Inferior parietal cortex (tissue), 1 donor: ENCODE measurements around the gene CCDC38.
A peak's percentile ranks its signal among the peaks of the same experiment; 100 is the strongest.

Experiments used
- DNase-seq: peaks from one replicate; pipeline ENCODE4 v3.0.0-alpha.2; 2016; ENCODE audit errors: extremely low spot score

CCDC38 gene

DNA sequence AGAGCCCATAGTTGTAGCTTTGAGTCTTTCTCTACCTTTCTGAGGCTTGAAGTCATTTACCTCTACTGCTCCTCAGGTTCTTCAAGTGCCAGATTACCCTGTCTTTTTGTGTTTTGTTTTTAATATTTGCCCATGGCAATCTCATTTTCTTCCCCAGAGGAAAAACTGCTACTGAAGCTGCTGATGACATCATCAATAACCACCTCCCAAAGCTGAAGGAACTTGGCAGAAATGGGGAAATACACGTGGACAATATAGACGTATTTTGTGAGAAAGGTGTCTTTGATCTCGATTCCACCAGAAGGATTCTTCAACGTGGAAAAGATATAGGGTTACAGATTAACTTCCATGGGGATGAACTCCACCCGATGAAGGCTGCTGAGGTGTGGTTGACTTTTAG, 17.8 kb upstream of the CCDC38 start:
- no peak for DNase-seq

GRCh38 chr12:95959107-95959506, 16.7 kb upstream of the CCDC38 start:
- no peak for DNase-seq

- no peak for DNase-seq
Measured at GRCh38 chr12:95956557-95957145, 14.2 kb upstream of the CCDC38 start.

DNA sequence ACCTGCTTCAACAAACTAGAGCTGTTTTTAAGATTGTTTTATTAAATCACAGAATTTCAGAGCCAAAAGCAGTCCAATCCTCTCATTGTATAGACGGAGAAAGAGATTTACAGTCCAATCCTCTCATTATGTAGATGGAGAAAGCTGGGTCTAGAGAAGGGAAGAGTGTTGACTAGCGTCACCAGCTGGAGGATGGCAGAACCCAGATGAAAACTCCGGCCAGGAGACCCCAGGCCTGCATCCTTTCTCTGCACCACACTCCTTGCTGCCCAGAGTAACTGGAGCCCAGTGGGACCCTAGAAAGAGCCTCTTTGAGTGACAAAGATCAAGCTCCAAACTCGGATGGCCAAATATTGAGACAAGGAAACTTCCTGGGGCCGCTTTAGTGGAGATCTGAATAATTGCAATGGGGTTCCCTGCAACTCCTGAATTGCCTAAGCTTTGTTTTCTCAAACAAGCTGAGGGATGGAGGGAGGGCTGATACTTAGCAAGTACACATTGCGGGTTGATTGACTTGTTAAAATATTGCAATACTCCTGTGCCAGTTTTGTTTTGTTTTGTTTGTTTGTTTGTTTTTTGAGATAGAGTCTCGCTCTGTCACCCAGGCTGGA, 13.2 kb upstream of the CCDC38 start:
- DNase-seq: no peak

DNA sequence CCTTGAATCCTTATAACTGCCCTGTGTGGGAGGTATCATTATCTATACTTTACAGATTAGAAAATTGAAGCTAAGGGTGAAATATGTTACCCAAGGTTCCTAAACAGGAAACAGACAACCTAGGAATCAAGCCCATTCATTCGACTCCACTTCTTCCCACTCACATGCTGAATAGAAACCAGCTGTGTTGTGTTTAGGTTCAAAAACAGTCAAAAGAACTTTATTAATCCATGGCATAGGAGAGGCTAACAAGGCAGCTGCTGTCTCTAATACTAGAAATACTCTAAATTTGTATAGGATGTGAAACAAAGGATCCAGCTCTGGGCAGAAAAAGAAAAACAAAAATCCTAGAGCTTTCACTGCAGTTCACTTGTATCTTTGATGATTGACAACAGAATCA, 10.6 kb upstream of the CCDC38 start:
- DNase-seq: no peak

GRCh38 chr12:95951515-95951914, 9.1 kb upstream of the CCDC38 start:
- DNase-seq: no peak

DNA sequence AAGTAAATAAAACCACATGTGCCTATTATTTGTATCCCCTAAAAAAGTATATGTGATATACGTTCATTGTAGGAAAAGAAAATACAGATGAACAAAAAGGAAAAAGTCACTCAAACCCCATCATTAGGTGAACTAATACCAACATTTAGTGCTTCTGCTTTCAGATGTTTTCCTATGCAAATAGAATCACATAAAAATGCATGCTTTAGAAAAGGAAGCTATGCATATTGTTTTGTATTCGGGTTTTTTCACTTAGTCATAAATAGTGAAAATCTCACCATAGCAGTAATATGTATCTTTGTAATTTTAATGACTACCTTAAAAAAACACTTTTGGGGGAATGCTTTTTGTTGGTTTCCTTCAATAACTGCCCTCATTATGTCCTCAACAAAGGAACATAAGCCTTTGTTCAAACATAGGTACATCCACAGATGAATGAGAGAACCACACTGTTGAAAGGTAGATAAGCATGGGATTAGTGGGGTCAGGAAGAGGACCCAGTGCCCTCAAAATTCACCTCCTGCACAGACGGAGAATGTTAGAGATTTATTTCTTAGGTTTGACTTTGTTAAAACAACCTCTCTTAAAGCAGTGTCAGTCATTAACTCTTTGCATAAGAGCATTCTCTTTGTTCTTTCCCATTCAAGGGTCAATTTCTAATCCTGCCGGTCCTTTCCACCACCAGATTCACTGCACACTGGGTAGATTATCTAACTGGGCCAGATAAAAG, 7.2 kb upstream of the CCDC38 start:
- DNase-seq: no peak

- no peak for DNase-seq
Measured at GRCh38 chr12:95944108-95944704, 1.8 kb upstream of the CCDC38 start.

DNA sequence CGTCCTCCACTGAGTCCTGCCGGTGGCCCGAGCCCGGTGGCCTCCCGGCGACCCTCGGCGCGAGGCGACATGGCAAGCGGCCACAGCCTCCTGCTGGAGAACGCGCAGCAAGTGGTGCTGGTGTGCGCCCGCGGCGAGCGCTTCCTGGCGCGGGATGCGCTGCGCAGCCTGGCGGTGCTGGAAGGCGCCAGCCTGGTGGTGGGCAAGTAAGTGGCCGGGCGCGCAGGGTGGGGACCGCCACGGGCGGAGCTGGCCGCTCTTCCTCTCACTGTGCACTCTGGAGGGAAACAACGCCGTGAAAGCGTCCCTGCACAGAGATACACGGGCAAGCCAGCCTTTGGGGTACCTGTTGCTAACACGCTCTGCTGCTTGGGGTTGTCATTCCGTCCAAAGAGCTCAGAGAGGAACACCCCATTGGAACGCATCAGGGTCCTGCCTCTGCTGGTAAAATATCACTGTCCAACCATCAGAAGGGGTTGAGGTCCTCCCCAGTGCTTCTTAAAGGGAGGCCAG, 972 bp upstream of the CCDC38 start, which contains the start of gene AMDHD1:
Gene AMDHD1, plus strand, starts transcription at position 2 of the 513 bp plus-strand sequence. Its CDS starts 68 bp downstream, at position 70.
- no peak for DNase-seq

DNA sequence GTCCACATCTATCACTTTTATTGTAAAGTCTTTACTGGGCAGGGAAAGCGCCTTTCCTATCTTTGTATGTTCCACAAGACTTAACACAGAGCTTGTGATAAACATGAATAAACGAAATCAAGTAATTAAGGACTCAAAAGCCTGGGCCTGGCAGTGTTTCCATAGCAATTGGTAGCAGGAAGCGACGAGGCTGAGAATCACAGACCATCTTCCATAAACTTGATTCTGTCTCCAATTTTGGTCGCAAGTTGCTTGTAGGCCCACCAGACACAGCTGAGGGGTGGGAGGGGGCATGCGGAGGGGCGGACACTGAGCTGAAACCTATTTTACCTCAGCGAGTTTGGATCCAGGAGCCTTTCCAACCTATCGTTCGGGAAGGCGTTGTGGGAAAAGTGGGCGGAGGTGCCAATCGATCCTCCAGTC, 302 bp downstream of the CCDC38 start:
- no peak for DNase-seq

GRCh38 chr12:95940514-95940913, 1.9 kb downstream of the CCDC38 start:
- no peak for DNase-seq

- DNase-seq: no peak
Measured at GRCh38 chr12:95922231-95922630, 20.2 kb downstream of the CCDC38 start.

- DNase-seq: no peak
Measured at GRCh38 chr12:95919110-95919509, 23.3 kb downstream of the CCDC38 start.

GRCh38 chr12:95918194-95918993, 24.0 kb downstream of the CCDC38 start:
- peak; percentile 55 for DNase-seq

- DNase-seq: no peak
Measured at GRCh38 chr12:95909871-95910270, 32.5 kb downstream of the CCDC38 start.

- DNase-seq: no peak
Measured at GRCh38 chr12:95908573-95908972, 33.8 kb downstream of the CCDC38 start.

- no peak for DNase-seq
Measured at GRCh38 chr12:95898081-95898480, 44.3 kb downstream of the CCDC38 start.

- DNase-seq: peak; percentile 17
Measured at GRCh38 chr12:95896846-95897245, 45.6 kb downstream of the CCDC38 start.

- DNase-seq: no peak
Measured at GRCh38 chr12:95890958-95891357, 51.5 kb downstream of the CCDC38 start.

- no peak for DNase-seq
Measured at GRCh38 chr12:95887311-95887710, 55.1 kb downstream of the CCDC38 start.

DNA sequence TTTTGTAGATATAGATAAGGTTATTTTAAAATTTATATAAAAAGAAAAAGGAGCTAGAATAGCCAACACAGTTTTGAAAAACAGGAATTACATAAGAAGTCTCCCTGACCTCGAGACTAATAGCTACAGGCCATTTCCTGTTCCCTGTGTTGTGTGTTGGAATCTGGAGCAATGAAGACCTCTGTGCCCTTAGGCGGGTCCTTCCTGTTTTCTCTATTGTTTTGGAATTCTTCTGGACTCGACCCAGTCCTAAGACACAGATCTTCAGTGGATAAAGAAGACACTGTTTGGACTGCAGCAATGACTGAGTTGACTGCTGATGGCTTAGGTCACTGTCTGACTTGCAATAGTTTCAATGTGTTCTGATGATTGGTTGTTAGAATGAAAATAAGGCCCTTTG, 57.4 kb downstream of the CCDC38 start:
- no peak for DNase-seq

GRCh38 chr12:95882873-95883272, 59.5 kb downstream of the CCDC38 start:
- DNase-seq: no peak
